KBM-7 (cell line): Measurements from ENCODE around the gene DTNBP1.

ENCODE experiments used
- DNase-seq: peaks from one replicate; pipeline ENCODE4 v3.0.0-alpha.2; 2015
- in situ Hi-C: fragments of 300-500 bp; cut with MboI; formaldehyde crosslinking; loops from 2 replicates; pipeline ENCODE4 v1.14.3; 2020; ENCODE audit warnings: low sequenced_read_pairs, low pct_unique_long_range_greater_than_20kb, mixed read lengths

The DTNBP1 gene

GRCh38 chr6:15598273-15598798 is 64.5 kb downstream of the DTNBP1 start:
- in situ Hi-C loops, result no loop called here

DNA sequence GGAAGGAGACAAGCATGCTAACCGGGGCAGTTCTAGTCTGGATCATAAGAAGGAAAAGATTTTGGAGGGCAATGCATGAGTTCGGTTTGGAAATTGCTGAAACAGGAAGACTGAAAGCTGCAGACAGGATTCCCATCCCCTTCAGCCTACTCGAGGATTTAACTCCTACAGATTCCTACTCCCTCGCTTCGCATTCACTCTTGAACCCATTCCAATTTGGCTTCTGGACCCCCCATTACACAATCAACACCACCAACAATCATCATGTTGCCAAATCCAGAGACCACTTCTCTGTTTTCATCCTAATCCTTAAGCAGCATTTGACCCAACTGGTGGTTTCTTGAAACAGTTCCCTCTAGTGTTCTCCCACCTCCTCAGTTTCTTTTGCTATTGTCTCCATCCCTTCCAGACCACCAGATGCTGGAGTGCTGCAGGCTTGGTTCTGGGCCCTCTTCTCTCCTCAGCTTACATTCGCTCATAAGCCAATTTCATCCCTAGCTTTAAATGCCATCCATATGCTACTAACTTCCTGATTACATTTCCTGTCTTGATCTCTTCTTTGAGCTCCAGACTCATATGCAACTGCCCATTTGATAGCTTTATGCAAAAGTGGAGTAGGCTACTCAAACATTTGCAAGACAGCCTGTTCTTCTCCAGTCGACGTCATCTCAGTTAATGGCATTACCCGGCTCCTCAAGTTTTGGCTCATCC is 66.5 kb downstream of the DTNBP1 start:
- in situ Hi-C loops, result no loop called here

More at GRCh38 chr6:15598273-15598798, 64.5 kb downstream of the DTNBP1 start:
- no peak for DNase-seq

GRCh38 chr6:15595461-15596173 is 67.2 kb downstream of the DTNBP1 start:
- in situ Hi-C loops, result no loop called here
- no peak for DNase-seq

More for the DNA sequence above, 66.5 kb downstream of the DTNBP1 start:
- DNase-seq, result peak; percentile 52

GRCh38 chr6:15594512-15595259 is 68.1 kb downstream of the DTNBP1 start:
- DNase-seq, result no peak
- in situ Hi-C loops, result no loop called here

DNA sequence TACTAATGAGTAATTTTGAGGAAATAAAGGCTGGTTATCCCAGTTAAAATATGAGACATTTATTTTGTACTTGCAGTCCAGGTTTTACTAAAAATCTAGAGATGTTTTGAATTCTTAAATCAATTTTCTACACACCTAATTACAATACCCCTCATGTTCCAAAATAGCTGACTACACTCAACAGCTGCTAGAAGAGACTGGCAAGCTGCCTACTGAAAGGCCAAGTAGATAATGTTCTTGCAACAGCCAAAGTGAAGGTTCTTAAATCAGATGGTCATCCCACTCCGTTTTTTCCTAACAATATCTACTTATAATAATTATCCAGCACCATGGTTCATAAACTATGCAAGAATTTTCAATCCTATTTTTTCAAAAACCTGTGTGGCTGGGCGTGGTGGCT is 69.0 kb downstream of the DTNBP1 start:
- no peak for DNase-seq
- in situ Hi-C loops, result no loop called here

DNA sequence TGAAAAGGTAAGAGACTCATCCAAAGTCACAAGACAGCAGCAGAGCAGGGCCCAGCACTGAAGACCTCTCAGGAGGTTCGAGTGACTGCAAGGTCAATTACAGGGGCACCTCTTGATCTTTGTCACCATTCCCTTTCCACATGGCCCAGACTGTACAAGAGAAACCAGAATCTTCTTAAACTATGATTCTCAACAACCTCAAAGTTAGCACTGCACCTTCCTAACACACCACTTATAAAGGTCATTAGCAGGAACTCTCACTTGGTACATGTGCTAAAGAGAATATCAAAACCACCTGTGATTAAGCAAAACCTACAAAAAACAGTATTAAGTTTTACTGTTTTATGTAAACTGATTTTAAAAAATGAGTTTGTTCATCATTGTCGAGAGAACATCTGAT is 70.2 kb downstream of the DTNBP1 start:
- DNase-seq, result no peak
- in situ Hi-C loops, result no loop called here

GRCh38 chr6:15588971-15589634 is 73.7 kb downstream of the DTNBP1 start:
- DNase-seq, result no peak
- in situ Hi-C loops, result no loop called here

GRCh38 chr6:15586503-15586902 is 76.3 kb downstream of the DTNBP1 start:
- in situ Hi-C loops, result no loop called here

DNA sequence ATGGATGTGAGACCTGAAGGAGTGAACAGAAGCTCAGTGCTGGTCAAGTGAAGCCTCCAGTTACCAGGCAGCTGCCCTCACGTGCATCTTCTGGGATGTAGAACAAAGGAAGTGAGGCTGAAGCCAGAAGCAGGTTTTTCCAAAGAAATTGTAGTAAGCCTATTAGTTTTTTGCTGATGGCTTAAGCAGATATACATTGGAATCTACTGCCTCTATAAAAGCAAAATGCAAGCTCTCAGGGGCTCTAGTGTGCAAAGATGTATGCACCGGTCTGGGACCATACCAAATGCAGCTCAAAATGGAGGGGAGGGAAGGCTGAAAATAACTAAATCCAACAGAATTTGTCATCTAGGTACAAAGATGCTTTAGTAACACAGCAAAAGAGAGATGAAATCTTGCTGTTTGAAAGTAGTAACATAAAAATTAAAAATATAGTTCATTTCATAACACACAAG is 77.0 kb downstream of the DTNBP1 start:
- DNase-seq, result no peak
- in situ Hi-C loops, result no loop called here

More at GRCh38 chr6:15586503-15586902, 76.3 kb downstream of the DTNBP1 start:
- DNase-seq, result no peak

- DNase-seq, result no peak
- in situ Hi-C loops, result no loop called here
Measured at GRCh38 chr6:15582499-15582898, 80.3 kb downstream of the DTNBP1 start.

- in situ Hi-C loops, result no loop called here
- DNase-seq, result no peak
Measured at GRCh38 chr6:15581751-15582150, 81.1 kb downstream of the DTNBP1 start.

GRCh38 chr6:15580326-15580725 is 82.5 kb downstream of the DTNBP1 start:
- in situ Hi-C loops, result no loop called here
- no peak for DNase-seq

DNA sequence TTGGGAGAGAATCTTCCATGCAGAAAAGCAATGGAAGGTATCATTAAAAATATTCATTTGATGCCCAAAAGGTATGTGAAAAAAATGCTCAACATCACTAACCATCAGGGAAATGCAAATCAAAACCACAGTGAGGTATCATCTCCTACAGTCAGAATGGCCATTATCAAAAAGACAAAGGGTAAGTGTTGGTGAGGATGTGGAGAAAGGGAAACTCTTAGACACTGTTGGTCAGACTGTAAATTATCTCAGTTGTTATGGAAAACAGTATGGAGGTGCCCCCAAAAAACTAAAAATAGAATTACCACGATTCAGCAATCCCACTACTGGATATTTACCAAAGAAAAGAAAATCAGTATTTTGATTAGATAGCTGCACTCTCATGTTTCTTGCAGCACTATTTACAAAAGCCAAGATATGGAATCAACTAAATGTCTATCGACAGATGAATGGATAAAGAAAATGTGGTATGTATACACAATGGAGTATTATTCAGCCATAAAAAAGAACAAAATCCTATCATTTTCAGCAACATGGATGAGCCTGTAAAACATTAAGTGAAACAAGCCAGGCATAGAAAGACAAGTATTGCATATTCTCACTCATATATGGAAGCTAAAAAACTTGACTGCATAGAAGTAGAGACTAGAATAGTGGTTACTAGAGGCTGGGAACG is 84.0 kb downstream of the DTNBP1 start:
- DNase-seq, result no peak
- in situ Hi-C loops, result no loop called here

GRCh38 chr6:15577550-15578171 is 85.2 kb downstream of the DTNBP1 start:
- no peak for DNase-seq
- in situ Hi-C loops, result no loop called here

- in situ Hi-C loops, result no loop called here
- DNase-seq, result no peak
Measured at GRCh38 chr6:15577106-15577505, 85.7 kb downstream of the DTNBP1 start.

DNA sequence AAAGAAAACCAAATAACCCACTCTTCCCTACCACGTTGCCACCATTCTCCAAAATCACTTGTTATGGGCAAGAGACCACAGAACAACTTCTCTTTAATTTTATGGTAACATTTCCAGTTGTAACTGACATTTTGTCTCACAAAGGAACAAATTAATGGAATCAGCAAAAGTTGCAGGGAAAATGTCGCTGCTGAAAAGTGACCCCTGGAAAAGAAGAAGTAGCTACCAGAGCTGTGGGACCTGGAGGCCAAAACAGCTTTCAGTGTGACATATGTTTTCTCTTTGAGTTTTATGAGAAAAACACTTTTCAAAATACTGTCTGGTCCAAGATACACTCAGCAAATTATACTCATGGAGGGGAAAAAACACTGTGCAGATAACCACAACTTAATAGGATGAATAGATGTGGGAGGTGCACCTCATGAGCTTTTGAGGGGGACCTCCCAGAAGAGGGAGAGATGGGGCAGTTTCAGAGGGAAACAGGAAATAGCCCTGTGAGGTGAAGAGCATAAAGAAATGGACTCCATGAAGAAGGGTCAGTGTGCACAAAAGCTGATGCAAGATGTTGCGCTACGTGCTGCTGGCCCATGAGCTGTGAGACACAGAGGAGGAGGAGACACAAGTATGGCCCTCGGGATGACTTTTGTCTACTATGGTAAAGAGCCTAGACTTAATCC is 87.3 kb downstream of the DTNBP1 start:
- in situ Hi-C loops, result no loop called here
- DNase-seq, result peak; percentile 29

DNA sequence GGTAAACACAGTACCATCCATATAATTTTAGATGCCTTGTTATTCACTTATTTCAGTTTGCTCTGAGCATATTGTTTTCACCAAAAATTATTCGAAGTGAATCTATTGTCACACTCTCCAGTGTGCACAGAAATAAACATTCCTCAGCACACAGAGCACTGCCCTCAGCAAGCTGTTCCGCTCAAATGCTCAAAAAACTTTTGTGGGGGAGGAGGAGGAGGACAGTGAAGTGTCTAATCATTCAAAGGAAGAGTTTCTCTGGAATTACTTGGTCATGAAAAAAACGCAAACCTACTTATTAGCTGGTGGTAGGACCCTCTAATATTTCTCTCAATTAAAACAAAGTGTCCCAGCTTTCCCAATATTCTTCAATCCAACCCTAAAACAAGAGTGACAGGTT is 88.3 kb downstream of the DTNBP1 start:
- in situ Hi-C loops, result no loop called here
- no peak for DNase-seq

GRCh38 chr6:15574023-15574422 is 88.8 kb downstream of the DTNBP1 start:
- DNase-seq, result no peak
- in situ Hi-C loops, result no loop called here
